Fibroblast of lung (primary cell): Measurements from ENCODE around the gene NAP1L4.

ENCODE experiments used
- CTCF ChIP-seq, 2 donors: IDR thresholded peaks in 1 of 2; conservative IDR thresholded peaks in 1 of 2; 1 replicate in 1 of 2; 2 replicates in 1 of 2; pipeline ENCODE4 v1.5.1; 2011 to 2012; ENCODE audit warnings: low read length in 2 of 2, control low read depth in 1 of 2, inconsistent platforms in 1 of 2, low read depth in 1 of 2, mild to moderate bottlenecking in 1 of 2
- EZH2 ChIP-seq: IDR thresholded peaks from 2 replicates; pipeline ENCODE4 v1.5.1; 2012; ENCODE audit warnings: low read length, control low read depth, mild to moderate bottlenecking; ENCODE audit errors: missing control alignments

- TF ChIP-seq CTCF (conservative IDR thresholded peaks at IDR 0.05 in 1 of 2, IDR thresholded peaks at IDR 0.05 in 1 of 2; ENCODE audit: low read depth in 1 of 2, low read length in 2 of 2) (peak in 1 of 2 donors; percentile 37), EZH2 (no peak)
These were observed 61.3 kb downstream of the NAP1L4 start for GRCh38 chr11:2930704-2931419.
